ENCODE data around the gene KBTBD13.

DNA sequence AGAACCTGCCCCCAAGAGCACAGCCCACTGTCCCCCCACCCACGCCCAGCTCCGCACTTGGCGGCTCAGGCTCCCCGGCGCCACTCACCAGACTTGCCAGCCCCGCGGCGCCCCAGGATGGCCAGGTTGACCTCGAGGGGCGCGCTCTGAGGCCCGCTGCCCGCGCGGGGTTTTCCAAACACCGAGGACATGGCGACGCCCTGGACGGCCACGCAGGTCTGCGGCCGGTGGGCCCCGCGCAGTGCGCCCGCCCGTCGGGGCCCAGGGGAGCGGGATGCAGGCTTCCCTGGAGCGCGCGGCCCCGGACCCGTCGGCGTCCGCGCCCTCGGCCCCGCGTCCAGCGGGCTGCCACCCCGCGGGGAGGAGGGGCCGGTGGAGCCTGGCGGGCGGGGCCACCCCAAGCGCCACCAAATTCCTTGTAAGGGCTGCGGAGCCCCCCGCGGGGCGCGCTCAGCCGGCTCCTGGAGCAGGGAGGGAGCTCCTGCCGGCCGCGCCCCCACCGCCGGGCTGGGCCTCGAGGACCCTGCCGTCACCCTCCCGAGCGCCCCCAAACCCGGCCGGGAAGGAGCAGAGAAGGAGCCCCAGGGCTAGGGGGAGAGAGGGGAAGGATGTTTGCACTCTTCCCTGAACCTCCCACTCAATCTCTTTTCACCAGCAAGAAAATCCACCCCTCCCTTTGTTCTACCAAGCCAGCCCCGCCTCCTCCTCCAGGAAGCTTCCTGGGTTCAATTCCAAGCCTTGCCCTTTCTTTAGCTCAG is 8.7 kb upstream of the KBTBD13 start, which contains the start of gene RASL12:
- TF ChIP-seq POLR2AphosphoS5 (IDR thresholded peaks at IDR 0.05; ENCODE audit: low read depth, low read length) = no peak
- TF ChIP-seq TAF1 (IDR thresholded peaks at IDR 0.05; ENCODE audit: borderline replicate concordance, insufficient read depth, low read length) = no peak
- TF ChIP-seq, protein P1, sequence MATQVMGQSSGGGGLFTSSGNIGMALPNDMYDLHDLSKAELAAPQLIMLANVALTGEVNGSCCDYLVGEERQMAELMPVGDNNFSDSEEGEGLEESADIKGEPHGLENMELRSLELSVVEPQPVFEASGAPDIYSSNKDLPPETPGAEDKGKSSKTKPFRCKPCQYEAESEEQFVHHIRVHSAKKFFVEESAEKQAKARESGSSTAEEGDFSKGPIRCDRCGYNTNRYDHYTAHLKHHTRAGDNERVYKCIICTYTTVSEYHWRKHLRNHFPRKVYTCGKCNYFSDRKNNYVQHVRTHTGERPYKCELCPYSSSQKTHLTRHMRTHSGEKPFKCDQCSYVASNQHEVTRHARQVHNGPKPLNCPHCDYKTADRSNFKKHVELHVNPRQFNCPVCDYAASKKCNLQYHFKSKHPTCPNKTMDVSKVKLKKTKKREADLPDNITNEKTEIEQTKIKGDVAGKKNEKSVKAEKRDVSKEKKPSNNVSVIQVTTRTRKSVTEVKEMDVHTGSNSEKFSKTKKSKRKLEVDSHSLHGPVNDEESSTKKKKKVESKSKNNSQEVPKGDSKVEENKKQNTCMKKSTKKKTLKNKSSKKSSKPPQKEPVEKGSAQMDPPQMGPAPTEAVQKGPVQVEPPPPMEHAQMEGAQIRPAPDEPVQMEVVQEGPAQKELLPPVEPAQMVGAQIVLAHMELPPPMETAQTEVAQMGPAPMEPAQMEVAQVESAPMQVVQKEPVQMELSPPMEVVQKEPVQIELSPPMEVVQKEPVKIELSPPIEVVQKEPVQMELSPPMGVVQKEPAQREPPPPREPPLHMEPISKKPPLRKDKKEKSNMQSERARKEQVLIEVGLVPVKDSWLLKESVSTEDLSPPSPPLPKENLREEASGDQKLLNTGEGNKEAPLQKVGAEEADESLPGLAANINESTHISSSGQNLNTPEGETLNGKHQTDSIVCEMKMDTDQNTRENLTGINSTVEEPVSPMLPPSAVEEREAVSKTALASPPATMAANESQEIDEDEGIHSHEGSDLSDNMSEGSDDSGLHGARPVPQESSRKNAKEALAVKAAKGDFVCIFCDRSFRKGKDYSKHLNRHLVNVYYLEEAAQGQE (IDR thresholded peaks at IDR 0.05; ENCODE audit: insufficient read depth in 1 of 2, low read depth in 2 of 2, low read length in 2 of 2) = no peak
- TF ChIP-seq SIN3A (IDR thresholded peaks at IDR 0.05; ENCODE audit: borderline replicate concordance, insufficient read depth, low read length) = no peak

Data from PFSK-1 (cell line).